ENCODE measurements around the gene CNNM3.

GRCh38 chr2:96873651-96874096, 57.6 kb downstream of the CNNM3 start:
- TF ChIP-seq CTCF (IDR thresholded peaks at IDR 0.05) (no peak), EP300 (IDR thresholded peaks at IDR 0.05) (no peak), POLR2AphosphoS5 (IDR thresholded peaks at IDR 0.05) (no peak), POLR2A (IDR thresholded peaks at IDR 0.05) (no peak)

Data from suprapubic skin (tissue), 4 donors.